ENCODE measurements around the gene DENND2C.

DNA sequence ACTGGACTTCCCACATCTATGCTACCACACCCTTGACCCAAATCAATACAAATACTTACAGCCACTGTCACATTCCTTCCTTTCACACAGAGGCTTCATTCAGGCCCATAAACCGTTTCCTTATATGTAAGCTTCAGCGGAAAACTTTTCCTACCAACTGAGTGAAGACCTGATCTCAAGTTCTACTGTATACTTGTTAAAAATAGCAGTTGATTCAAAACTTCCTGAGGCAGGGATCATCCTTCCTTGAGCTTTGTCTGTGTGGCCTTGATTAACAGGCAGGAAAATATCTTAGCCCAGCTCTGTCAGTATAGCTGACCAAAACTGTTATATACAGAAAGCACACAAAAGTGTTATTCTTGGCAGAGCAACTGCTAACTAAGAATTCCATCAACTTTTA, 42.7 kb downstream of the DENND2C start:
- TF ChIP-seq, protein P1, sequence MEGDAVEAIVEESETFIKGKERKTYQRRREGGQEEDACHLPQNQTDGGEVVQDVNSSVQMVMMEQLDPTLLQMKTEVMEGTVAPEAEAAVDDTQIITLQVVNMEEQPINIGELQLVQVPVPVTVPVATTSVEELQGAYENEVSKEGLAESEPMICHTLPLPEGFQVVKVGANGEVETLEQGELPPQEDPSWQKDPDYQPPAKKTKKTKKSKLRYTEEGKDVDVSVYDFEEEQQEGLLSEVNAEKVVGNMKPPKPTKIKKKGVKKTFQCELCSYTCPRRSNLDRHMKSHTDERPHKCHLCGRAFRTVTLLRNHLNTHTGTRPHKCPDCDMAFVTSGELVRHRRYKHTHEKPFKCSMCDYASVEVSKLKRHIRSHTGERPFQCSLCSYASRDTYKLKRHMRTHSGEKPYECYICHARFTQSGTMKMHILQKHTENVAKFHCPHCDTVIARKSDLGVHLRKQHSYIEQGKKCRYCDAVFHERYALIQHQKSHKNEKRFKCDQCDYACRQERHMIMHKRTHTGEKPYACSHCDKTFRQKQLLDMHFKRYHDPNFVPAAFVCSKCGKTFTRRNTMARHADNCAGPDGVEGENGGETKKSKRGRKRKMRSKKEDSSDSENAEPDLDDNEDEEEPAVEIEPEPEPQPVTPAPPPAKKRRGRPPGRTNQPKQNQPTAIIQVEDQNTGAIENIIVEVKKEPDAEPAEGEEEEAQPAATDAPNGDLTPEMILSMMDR (IDR thresholded peaks at IDR 0.05; ENCODE audit: poor library complexity, severe bottlenecking) = no peak
- no peak for TF ChIP-seq EZH2 (IDR thresholded peaks at IDR 0.05; ENCODE audit: borderline replicate concordance, insufficient read depth, low read length, poor library complexity, severe bottlenecking)
- TF ChIP-seq SMC3 (conservative IDR thresholded peaks at IDR 0.05; ENCODE audit: poor library complexity) = no peak
- TF ChIP-seq POLR2AphosphoS5 (IDR thresholded peaks at IDR 0.05) = no peak
- TF ChIP-seq, protein P2, sequence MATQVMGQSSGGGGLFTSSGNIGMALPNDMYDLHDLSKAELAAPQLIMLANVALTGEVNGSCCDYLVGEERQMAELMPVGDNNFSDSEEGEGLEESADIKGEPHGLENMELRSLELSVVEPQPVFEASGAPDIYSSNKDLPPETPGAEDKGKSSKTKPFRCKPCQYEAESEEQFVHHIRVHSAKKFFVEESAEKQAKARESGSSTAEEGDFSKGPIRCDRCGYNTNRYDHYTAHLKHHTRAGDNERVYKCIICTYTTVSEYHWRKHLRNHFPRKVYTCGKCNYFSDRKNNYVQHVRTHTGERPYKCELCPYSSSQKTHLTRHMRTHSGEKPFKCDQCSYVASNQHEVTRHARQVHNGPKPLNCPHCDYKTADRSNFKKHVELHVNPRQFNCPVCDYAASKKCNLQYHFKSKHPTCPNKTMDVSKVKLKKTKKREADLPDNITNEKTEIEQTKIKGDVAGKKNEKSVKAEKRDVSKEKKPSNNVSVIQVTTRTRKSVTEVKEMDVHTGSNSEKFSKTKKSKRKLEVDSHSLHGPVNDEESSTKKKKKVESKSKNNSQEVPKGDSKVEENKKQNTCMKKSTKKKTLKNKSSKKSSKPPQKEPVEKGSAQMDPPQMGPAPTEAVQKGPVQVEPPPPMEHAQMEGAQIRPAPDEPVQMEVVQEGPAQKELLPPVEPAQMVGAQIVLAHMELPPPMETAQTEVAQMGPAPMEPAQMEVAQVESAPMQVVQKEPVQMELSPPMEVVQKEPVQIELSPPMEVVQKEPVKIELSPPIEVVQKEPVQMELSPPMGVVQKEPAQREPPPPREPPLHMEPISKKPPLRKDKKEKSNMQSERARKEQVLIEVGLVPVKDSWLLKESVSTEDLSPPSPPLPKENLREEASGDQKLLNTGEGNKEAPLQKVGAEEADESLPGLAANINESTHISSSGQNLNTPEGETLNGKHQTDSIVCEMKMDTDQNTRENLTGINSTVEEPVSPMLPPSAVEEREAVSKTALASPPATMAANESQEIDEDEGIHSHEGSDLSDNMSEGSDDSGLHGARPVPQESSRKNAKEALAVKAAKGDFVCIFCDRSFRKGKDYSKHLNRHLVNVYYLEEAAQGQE (IDR thresholded peaks at IDR 0.05; ENCODE audit: borderline replicate concordance) = no peak
- no peak for TF ChIP-seq EP300 (conservative IDR thresholded peaks at IDR 0.05; ENCODE audit: poor library complexity, severe bottlenecking)
- no peak for TF ChIP-seq RAD21 (conservative IDR thresholded peaks at IDR 0.05)
- no peak for TF ChIP-seq MXI1 (conservative IDR thresholded peaks at IDR 0.05; ENCODE audit: poor library complexity, severe bottlenecking)
- TF ChIP-seq TAF1 (IDR thresholded peaks at IDR 0.05; ENCODE audit: low read depth) = no peak
